Upper lobe of left lung (tissue), 4 donors: Measurements from ENCODE around the gene FMNL2.

Source experiments
- CTCF ChIP-seq, 6 experiments: fragments of 450-650 bp in 4 of 6; fragments of 200-600 bp in 2 of 6; sonication (generic) in 2 of 6; IDR thresholded peaks; one replicate each; pipeline ENCODE4 v1.5.1; 2016 to 2019; ENCODE audit warnings: antibody characterized with exemption in 6 of 6
- EP300 ChIP-seq, 4 donors: sonication (generic); formaldehyde crosslinking; IDR thresholded peaks; one replicate each; pipeline ENCODE4 v1.5.1; 2017; ENCODE audit warnings: antibody characterized with exemption in 4 of 4, control low read depth in 2 of 4
- POLR2A ChIP-seq, 4 donors: fragments of 450-650 bp; IDR thresholded peaks; one replicate each; pipeline ENCODE4 v1.5.1; 2016 to 2017; ENCODE audit warnings: antibody characterized with exemption in 4 of 4, mild to moderate bottlenecking in 2 of 4
- POLR2AphosphoS5 ChIP-seq, 2 donors: sonication (generic); formaldehyde crosslinking; IDR thresholded peaks; one replicate each; pipeline ENCODE4 v1.5.1; 2017; ENCODE audit warnings: antibody characterized with exemption in 2 of 2

DNA sequence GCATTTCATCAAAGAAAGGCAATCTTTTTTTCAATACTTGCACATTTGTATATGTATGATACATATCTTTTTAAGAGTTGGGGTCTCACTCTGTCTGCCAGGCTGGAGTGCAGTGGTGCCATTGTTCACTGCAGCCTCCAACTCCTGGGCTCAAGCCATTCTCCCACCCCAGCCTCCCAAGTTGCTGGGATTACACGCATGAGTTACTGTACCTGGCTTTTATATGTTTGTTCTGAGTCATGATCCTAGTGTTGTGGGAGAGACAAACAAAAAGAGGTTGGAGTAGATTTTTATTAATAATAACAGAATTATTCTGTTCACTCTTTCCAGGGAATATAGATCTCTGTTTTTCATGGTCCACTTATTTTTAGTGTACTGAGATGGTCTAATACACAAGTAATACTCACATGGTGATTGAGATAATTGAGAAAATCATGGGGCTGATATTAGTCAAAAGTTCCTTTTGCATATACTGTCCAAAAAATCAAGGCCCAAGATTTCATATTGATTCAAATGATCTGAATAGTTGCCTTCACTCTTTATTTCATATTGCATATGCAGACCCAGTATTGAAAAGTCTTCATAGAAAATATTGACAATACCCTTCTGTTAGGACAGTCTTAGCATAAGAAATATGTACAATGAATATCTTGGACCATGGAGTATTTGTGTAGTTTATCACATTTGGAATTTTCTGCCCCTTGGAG lies 138.3 kb downstream of the FMNL2 start:
- no peak for TF ChIP-seq CTCF (IDR thresholded peaks at IDR 0.05)
- TF ChIP-seq EP300 (IDR thresholded peaks at IDR 0.05), result no peak
- TF ChIP-seq POLR2A (IDR thresholded peaks at IDR 0.05), result no peak
- no peak for TF ChIP-seq POLR2AphosphoS5 (IDR thresholded peaks at IDR 0.05)
